Measurements from ENCODE around the gene IQSEC3.
A peak's percentile ranks its signal among the peaks of the same experiment; 100 is the strongest.

The IQSEC3 gene

GRCh38 chr12:167959-168600 lies 101.5 kb downstream of the IQSEC3 start:
- DNase-seq: no peak

GRCh38 chr12:168763-169525 lies 102.4 kb downstream of the IQSEC3 start:
- DNase-seq: peak; percentile 82

- DNase-seq: peak; percentile 60
Measured at GRCh38 chr12:169528-170370, 103.2 kb downstream of the IQSEC3 start.

GRCh38 chr12:170371-171225 lies 104.0 kb downstream of the IQSEC3 start:
- no peak for DNase-seq

GRCh38 chr12:171276-171675 lies 104.7 kb downstream of the IQSEC3 start:
- no peak for DNase-seq

GRCh38 chr12:171743-172676 lies 105.4 kb downstream of the IQSEC3 start:
- DNase-seq: peak; percentile 98

- DNase-seq: peak; percentile 76
Measured at GRCh38 chr12:172732-173161, 106.2 kb downstream of the IQSEC3 start.

- no peak for DNase-seq
Measured at GRCh38 chr12:174124-174523, 107.6 kb downstream of the IQSEC3 start.

- no peak for DNase-seq
Measured at GRCh38 chr12:174596-174995, 108.0 kb downstream of the IQSEC3 start.

GRCh38 chr12:175250-175649 lies 108.7 kb downstream of the IQSEC3 start:
- DNase-seq: peak; percentile 29

- no peak for DNase-seq
Measured at GRCh38 chr12:175759-176158, 109.2 kb downstream of the IQSEC3 start.

GRCh38 chr12:176321-177181 lies 110.0 kb downstream of the IQSEC3 start:
- DNase-seq: peak; percentile 63

- no peak for DNase-seq
Measured at GRCh38 chr12:177336-177979, 110.9 kb downstream of the IQSEC3 start.

- DNase-seq: no peak
Measured at GRCh38 chr12:177980-178828, 111.6 kb downstream of the IQSEC3 start.

- DNase-seq: no peak
Measured at GRCh38 chr12:178829-179109, 112.2 kb downstream of the IQSEC3 start.

GRCh38 chr12:179131-179884 lies 112.7 kb downstream of the IQSEC3 start:
- DNase-seq: no peak

GRCh38 chr12:179885-180284 lies 113.3 kb downstream of the IQSEC3 start:
- DNase-seq: no peak

- DNase-seq: peak; percentile 96
Measured at GRCh38 chr12:180445-180844, 113.9 kb downstream of the IQSEC3 start.
